Endothelial cell of umbilical vein (primary cell): ENCODE data around the gene IL4I1. TPM values are rescaled to one million over a fixed set of nuclear protein-coding genes. Genes with fewer than 3 reads are reported as not detected.

Source experiments
- BruUV-seq: library from RNA; stranded (reverse); fragments of 400-500 nt; replicated peaks from 2 replicates; lab custom pipeline; 2021; lab: Mats Ljungman, UMichigan
- CTCF ChIA-PET: fragments of 300-600, 350-600 bp; sonication (Branson Sonifier 250); formaldehyde crosslinking; loops from one replicate; lab custom pipeline; 2021; ENCODE audit warnings: antibody characterized with exemption, inconsistent platforms; lab: Charles Lee
- POLR2A ChIA-PET: fragments of 300-600, 350-600 bp; sonication (Branson Sonifier 250); formaldehyde crosslinking; loops from one replicate; lab custom pipeline; 2021; ENCODE audit warnings: antibody characterized with exemption, inconsistent platforms; lab: Charles Lee
- DNase-seq: peaks from one replicate; pipeline ENCODE4 v3.0.0-alpha.2; 2011; ENCODE audit warnings: low read depth, low spot score
- FAIRE-seq: peaks from 2 replicates; lab custom pipeline; 2011; peaks lifted over from hg19 to GRCh38; lab: Jason Lieb, UNC
- H2AFZ ChIP-seq: 2 replicates; pipeline ENCODE4 v1.6.0; 2012; ENCODE audit warnings: low read depth, low read length, control low read depth, inconsistent platforms
- H3K27ac ChIP-seq: 2 replicates; pipeline ENCODE4 v1.5.1; 2011; ENCODE audit warnings: low read depth, mild to moderate bottlenecking, control low read depth, low read length, moderate library complexity; ENCODE audit not compliant: insufficient read depth
- H3K27me3 ChIP-seq, 2 experiments: 2 replicates each; pipeline versions ENCODE4 v1.6.0 to v1.6.1; 2011; ENCODE audit warnings: low read length in 2 of 2, mixed read lengths in 1 of 2; ENCODE audit not compliant: control insufficient read depth in 2 of 2, insufficient read depth in 2 of 2
- H3K36me3 ChIP-seq, 2 experiments: 2 replicates in 1 of 2; 3 replicates in 1 of 2; pipeline ENCODE4 v1.5.1; 2011; ENCODE audit warnings: low read length in 2 of 2, mild to moderate bottlenecking in 1 of 2, moderate library complexity in 1 of 2; ENCODE audit not compliant: control insufficient read depth in 2 of 2, insufficient read depth in 2 of 2; ENCODE audit errors: extremely low read depth in 1 of 2
- H3K4me1 ChIP-seq: 3 replicates; pipeline ENCODE4 v1.5.1; 2011; ENCODE audit warnings: mild to moderate bottlenecking, low read length; ENCODE audit not compliant: control insufficient read depth, insufficient read depth; ENCODE audit errors: extremely low read depth
- H3K4me2 ChIP-seq: 2 replicates; pipeline ENCODE4 v1.6.1; 2011; ENCODE audit warnings: low read length, control low read depth, mixed read lengths; ENCODE audit not compliant: insufficient read depth
- H3K4me3 ChIP-seq, 3 experiments: fragments of 200-600 bp in 1 of 3; sonication (generic), shearing (Covaris generic) in 1 of 3; replicated peaks in 1 of 3; 2 replicates each; pipeline ENCODE4 v1.5.1; 2011 to 2016; ENCODE audit warnings: control low read depth in 3 of 3, low read length in 3 of 3, mild to moderate bottlenecking in 2 of 3, inconsistent platforms in 1 of 3, low read depth in 1 of 3, moderate library complexity in 1 of 3; ENCODE audit not compliant: insufficient read depth in 1 of 3
- H3K79me2 ChIP-seq: 2 replicates; pipeline ENCODE4 v1.6.0; 2012; ENCODE audit warnings: low read length, inconsistent platforms; ENCODE audit not compliant: control insufficient read depth, insufficient read depth
- H3K9ac ChIP-seq: replicated peaks from 2 replicates; pipeline ENCODE3; 2011; ENCODE audit warnings: low read length, control low read depth; ENCODE audit not compliant: insufficient read depth; ENCODE audit errors: extremely low read depth
- H3K9me1 ChIP-seq: replicated peaks from 3 replicates; pipeline ENCODE4 v1.6.0; 2011; ENCODE audit warnings: mild to moderate bottlenecking, low read length; ENCODE audit not compliant: control insufficient read depth, insufficient read depth; ENCODE audit errors: extremely low read depth
- H3K9me3 ChIP-seq: replicated peaks from 2 replicates; pipeline ENCODE4 v1.5.1; 2012; ENCODE audit warnings: low read length, inconsistent platforms; ENCODE audit not compliant: control insufficient read depth, insufficient read depth
- H4K20me1 ChIP-seq: replicated peaks from 2 replicates; pipeline ENCODE3; 2011; ENCODE audit warnings: mild to moderate bottlenecking, low read length; ENCODE audit not compliant: control insufficient read depth, insufficient read depth; ENCODE audit errors: extremely low read depth
- EZH2 ChIP-seq: IDR thresholded peaks from 2 replicates; pipeline ENCODE4 v1.6.1; 2012; ENCODE audit warnings: borderline replicate concordance, low read depth, mild to moderate bottlenecking, moderate library complexity, low read length, inconsistent platforms; ENCODE audit not compliant: severe bottlenecking
- FOS ChIP-seq: IDR thresholded peaks from 2 replicates; pipeline ENCODE4 v1.6.1; 2011; ENCODE audit warnings: mild to moderate bottlenecking, low read length, moderate library complexity, borderline replicate concordance; ENCODE audit not compliant: insufficient read depth
- GATA2 ChIP-seq: IDR thresholded peaks from 2 replicates; pipeline ENCODE4 v1.7.0; 2011; ENCODE audit warnings: low read depth, mild to moderate bottlenecking, moderate library complexity, mixed read lengths, low read length; ENCODE audit not compliant: insufficient read length, insufficient read depth
- JUN ChIP-seq: IDR thresholded peaks from 2 replicates; pipeline ENCODE4 v1.6.1; 2011; ENCODE audit warnings: borderline replicate concordance, low read depth; ENCODE audit not compliant: insufficient read length, insufficient read depth
- POLR2A ChIP-seq: IDR thresholded peaks from 2 replicates; pipeline ENCODE4 v1.6.1; 2012; ENCODE audit warnings: low read depth, mild to moderate bottlenecking, control low read depth, low read length
- POLR2AphosphoS5 ChIP-seq: IDR thresholded peaks from 2 replicates; pipeline ENCODE4 v1.6.1; 2012; ENCODE audit warnings: low read depth, mild to moderate bottlenecking, control low read depth, low read length, moderate library complexity; ENCODE audit not compliant: insufficient read depth
- dilution Hi-C: fragments of 300-500 bp; cut with MboI; formaldehyde crosslinking; loops from one replicate; pipeline ENCODE4 v1.15.0; 2019; ENCODE audit warnings: low sequenced_read_pairs; ENCODE audit not compliant: extremely low pct_ligation_motif_present
- intact Hi-C: fragments of 100-400 bp; cut with micrococcal nuclease; formaldehyde crosslinking; loops from one replicate; pipeline ENCODE4 v1.10.0; 2022
- polyA plus RNA-seq, 4 experiments: library from polyadenylated mRNA; depleted of rRNA in 3 of 4; stranded (reverse) in 3 of 4; unstranded in 1 of 4; fragments of >200 nt; gene quantifications; 2 replicates each; pipeline versions ENCODE4 v1.2.1 to v1.2.3, GENCODE V29; 2011 to 2012; ENCODE audit warnings: missing spikeins in 1 of 4
- total RNA-seq: library from RNA; stranded (reverse); gene quantifications from 2 replicates; pipeline ENCODE4 v1.2.3, GENCODE V29; 2021
- TF ChIP-seq, protein P1 (sequence below), 2 donors: IDR thresholded peaks; 1 replicate in 1 of 2; 2 replicates in 1 of 2; pipeline ENCODE4 v1.5.1; 2011; ENCODE audit warnings: low read length in 2 of 2, mild to moderate bottlenecking in 2 of 2, moderate library complexity in 2 of 2, control low read depth in 1 of 2, inconsistent platforms in 1 of 2, low read depth in 1 of 2; ENCODE audit not compliant: insufficient read depth in 1 of 2; ENCODE audit errors: extremely low read depth in 1 of 2

The IL4I1 gene
- total and polyA plus RNA-seq, 2 donors (not counting 3 experiments of a cell fraction or from before 2014, with no cell fraction given) = 5.0 to 5.6 TPM

- no peak overlapping the region for H3K27ac ChIP-seq
- H3K27me3 ChIP-seq = no peaks in the 10 kb centered on the region
- H3K79me2 ChIP-seq = peaks cover 13% of the 10 kb centered on the region
- no peaks in the 10 kb centered on the region for H3K4me1 ChIP-seq
- H3K9me1 ChIP-seq = no peaks in the 10 kb centered on the region
- POLR2A ChIA-PET = interaction anchor here (0.8 kb wide), 1 partner anchor 18 kb away, joined by 3 read pairs; the partner anchor contains the start of gene NUP62
- FAIRE-seq = peak; percentile 69
- dilution Hi-C loops = no loop called here
- peaks cover 12 to 31% of the 10 kb centered on the region in 2 experiments for H3K36me3 ChIP-seq
- no peaks in the 10 kb centered on the region for H4K20me1 ChIP-seq
- no peak for TF ChIP-seq EZH2
- no peak for TF ChIP-seq GATA2
- TF ChIP-seq, protein P1, sequence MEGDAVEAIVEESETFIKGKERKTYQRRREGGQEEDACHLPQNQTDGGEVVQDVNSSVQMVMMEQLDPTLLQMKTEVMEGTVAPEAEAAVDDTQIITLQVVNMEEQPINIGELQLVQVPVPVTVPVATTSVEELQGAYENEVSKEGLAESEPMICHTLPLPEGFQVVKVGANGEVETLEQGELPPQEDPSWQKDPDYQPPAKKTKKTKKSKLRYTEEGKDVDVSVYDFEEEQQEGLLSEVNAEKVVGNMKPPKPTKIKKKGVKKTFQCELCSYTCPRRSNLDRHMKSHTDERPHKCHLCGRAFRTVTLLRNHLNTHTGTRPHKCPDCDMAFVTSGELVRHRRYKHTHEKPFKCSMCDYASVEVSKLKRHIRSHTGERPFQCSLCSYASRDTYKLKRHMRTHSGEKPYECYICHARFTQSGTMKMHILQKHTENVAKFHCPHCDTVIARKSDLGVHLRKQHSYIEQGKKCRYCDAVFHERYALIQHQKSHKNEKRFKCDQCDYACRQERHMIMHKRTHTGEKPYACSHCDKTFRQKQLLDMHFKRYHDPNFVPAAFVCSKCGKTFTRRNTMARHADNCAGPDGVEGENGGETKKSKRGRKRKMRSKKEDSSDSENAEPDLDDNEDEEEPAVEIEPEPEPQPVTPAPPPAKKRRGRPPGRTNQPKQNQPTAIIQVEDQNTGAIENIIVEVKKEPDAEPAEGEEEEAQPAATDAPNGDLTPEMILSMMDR (IDR thresholded peaks at IDR 0.05; ENCODE audit: extremely low read depth in 1 of 2, insufficient read depth in 1 of 2, low read depth in 1 of 2, low read length in 2 of 2) = no peak
- TF ChIP-seq FOS = no peak
- no peak for TF ChIP-seq JUN
- peak; percentile 11 for TF ChIP-seq POLR2AphosphoS5
- no peak for TF ChIP-seq POLR2A
- no peak overlapping the region for H2AFZ ChIP-seq
- intact Hi-C loops = no loop called here
- no TSS peak for BruUV-seq
- CTCF ChIA-PET = interaction anchor here (0.9 to 1.3 kb wide), 3 partner anchors 8 to 17 kb away, joined by 3 to 4 read pairs (median 4); partner anchors contain the start of genes ATF5 and IL4I1
- H3K9me3 ChIP-seq = no peaks in the 10 kb centered on the region
- peak; percentile 41 for DNase-seq
- H3K9ac ChIP-seq = no peak overlapping the region
- no peak overlapping the region for H3K4me3 ChIP-seq
- H3K4me2 ChIP-seq = no peak overlapping the region
Observed at GRCh38 chr19:49911381-49912145, 14.9 kb upstream of the IL4I1 start.
